GM12878 (cell line): Measurements from ENCODE around the gene PLEKHH2. TPM values are rescaled to one million over a fixed set of nuclear protein-coding genes. Genes with fewer than 3 reads are reported as not detected.
"Not testable (repeated sequence)": the region's sequence is repeated elsewhere in the genome, so short reads cannot be mapped to it uniquely, and the experiment has no call there.

Experiments used
- ATAC-seq: fragments of 200-7000 bp; cut with Tn5 transposase; 3 replicates; pipeline ENCODE4 v1.9.1; 2020; ENCODE audit warnings: mild to moderate bottlenecking, moderate library complexity
- BruUV-seq: library from RNA; stranded (reverse); fragments of 400-500 nt; replicated peaks from 2 replicates; lab custom pipeline; 2021; lab: Mats Ljungman, UMichigan
- CTCF ChIA-PET: fragments of 300-600 bp; sonication (Branson Sonifier 250); formaldehyde crosslinking; extraction: SDS; loops from one replicate; lab custom pipeline; 2021; ENCODE audit warnings: inconsistent platforms; lab: Yijun Ruan, JAX
- POLR2A ChIA-PET: fragments of 350-600 bp; formaldehyde crosslinking; extraction: SDS; loops from one replicate; lab custom pipeline; 2021; ENCODE audit warnings: inconsistent platforms; lab: Charles Lee
- RAD21 ChIA-PET: fragments of 300-600 bp; sonication (Branson Sonifier 250); formaldehyde crosslinking; loops from one replicate; lab custom pipeline; 2023; ENCODE audit warnings: antibody characterized with exemption; ENCODE audit not compliant: unreplicated experiment; lab: Charles Lee
- SMC1A ChIA-PET: fragments of 300-600 bp; sonication (Branson Sonifier 250); formaldehyde crosslinking; loops from one replicate; lab custom pipeline; 2023; ENCODE audit not compliant: unreplicated experiment, uncharacterized antibody; lab: Charles Lee
- DNase-seq: peaks from one replicate; pipeline ENCODE4 v3.0.0-alpha.2; 2011; ENCODE audit warnings: low read depth, low spot score
- FAIRE-seq: peaks from 3 replicates; lab custom pipeline; 2011; peaks lifted over from hg19 to GRCh38; lab: Jason Lieb, UNC
- H2AFZ ChIP-seq: 2 replicates; pipeline ENCODE4 v1.6.0; 2011; ENCODE audit warnings: low read depth, low read length, control low read depth; ENCODE audit not compliant: control insufficient read depth
- H3K27ac ChIP-seq: 2 replicates; pipeline ENCODE4 v1.5.1; 2011; ENCODE audit warnings: control low read depth; ENCODE audit not compliant: control insufficient read depth, insufficient read depth
- H3K27me3 ChIP-seq, 2 experiments: replicated peaks in 1 of 2; 2 replicates each; pipeline versions ENCODE4 v1.6.0 to v1.6.1; 2011; ENCODE audit warnings: low read length in 1 of 2; ENCODE audit not compliant: control insufficient read depth in 2 of 2, insufficient read depth in 2 of 2
- H3K36me3 ChIP-seq, 2 experiments: 2 replicates each; pipeline ENCODE4 v1.5.1; 2011; ENCODE audit warnings: low read length in 1 of 2; ENCODE audit not compliant: control insufficient read depth in 2 of 2, insufficient read depth in 2 of 2
- H3K4me1 ChIP-seq: 2 replicates; pipeline ENCODE4 v1.6.1; 2011; ENCODE audit warnings: mild to moderate bottlenecking, low read length, moderate library complexity, mixed read lengths; ENCODE audit not compliant: control insufficient read depth, insufficient read depth
- H3K4me2 ChIP-seq: 2 replicates; pipeline ENCODE4 v1.6.0; 2011; ENCODE audit warnings: control low read depth; ENCODE audit not compliant: control insufficient read depth, insufficient read depth
- H3K4me3 ChIP-seq: fragments of 200-600 bp; sonication (generic); 2 replicates; pipeline ENCODE4 v1.5.1; 2016
- H3K79me2 ChIP-seq: 2 replicates; pipeline ENCODE4 v1.6.0; 2011; ENCODE audit warnings: low read length; ENCODE audit not compliant: control insufficient read depth, insufficient read depth
- H3K9ac ChIP-seq: 2 replicates; pipeline ENCODE4 v1.8.0; 2011; ENCODE audit warnings: low read length, control low read depth, mixed read lengths; ENCODE audit not compliant: control insufficient read depth, insufficient read depth
- H3K9me3 ChIP-seq: replicated peaks from 3 replicates; pipeline ENCODE4 v1.5.1; 2011; ENCODE audit warnings: mild to moderate bottlenecking, low read length; ENCODE audit not compliant: control insufficient read depth, insufficient read depth
- H4K20me1 ChIP-seq: 2 replicates; pipeline ENCODE4 v1.6.0; 2011; ENCODE audit not compliant: control insufficient read depth, insufficient read depth
- MEF2B ChIP-seq: fragments of 450-650 bp; IDR thresholded peaks from 2 replicates; pipeline ENCODE4 v1.6.1; 2018; ENCODE audit warnings: mild to moderate bottlenecking, moderate library complexity; ENCODE audit not compliant: partially characterized antibody, poor library complexity, severe bottlenecking
- NFXL1 ChIP-seq: fragments of 450-650 bp; IDR thresholded peaks from 2 replicates; pipeline ENCODE4 v1.6.1; 2017; ENCODE audit warnings: antibody characterized with exemption, mild to moderate bottlenecking, borderline replicate concordance
- NRF1 ChIP-seq: conservative IDR thresholded peaks from 2 replicates; pipeline ENCODE4 v1.6.1; 2011; ENCODE audit warnings: mild to moderate bottlenecking, low read depth, low read length, improper control_type of control experiment
- RAD21 ChIP-seq: IDR thresholded peaks from 2 replicates; pipeline ENCODE4 v1.6.1; 2011; ENCODE audit warnings: mild to moderate bottlenecking, low read depth, low read length, moderate library complexity; ENCODE audit not compliant: insufficient read depth
- SMAD5 ChIP-seq: IDR thresholded peaks from 2 replicates; pipeline ENCODE4 v1.6.1; 2016; ENCODE audit warnings: antibody characterized with exemption, low read depth
- WGBS: methylation state at CpG from one replicate; pipeline ENCODE4 v1.1.6; 2016; ENCODE audit warnings: low lambda C conversion rate; ENCODE audit not compliant: insufficient replicate concordance, insufficient coverage; ENCODE audit errors: missing lambda C conversion rate; 5-methylcytosine and 5-hydroxymethylcytosine counted together
- in situ Hi-C: fragments of 300-500 bp; cut with MboI; formaldehyde crosslinking; loops from 9 replicates; pipeline ENCODE4 v1.14.3; 2018; ENCODE audit warnings: mixed read lengths
- intact Hi-C: fragments of 100-400 bp; cut with micrococcal nuclease; formaldehyde crosslinking; loops from one replicate; pipeline ENCODE4 v1.14.2; 2022; ENCODE audit not compliant: unreplicated experiment
- polyA plus RNA-seq, 11 experiments: library from polyadenylated mRNA; depleted of rRNA in 4 of 11; unstranded in 6 of 11; stranded (reverse) in 5 of 11; fragments of >200 nt; fragmentation: Nextera tagmentation in 4 of 11; fragmentation: Illumina TruSeq in 1 of 11; extraction: Ambion mirVana in 4 of 11; extraction: Trizol in 1 of 11; gene quantifications; 1 replicate in 1 of 11; 2 replicates in 10 of 11; pipeline versions ENCODE4 v1.2.1 to v1.2.3, GENCODE V29; 2011 to 2016; ENCODE audit warnings: inconsistent platforms in 2 of 11, missing spikeins in 2 of 11, low read depth in 1 of 11
- total RNA-seq, 4 experiments: library from RNA; depleted of rRNA in 3 of 4; stranded (reverse); fragments of >200 nt in 3 of 4; fragmentation: Illumina TruSeq in 1 of 4; extraction: Trizol in 1 of 4; gene quantifications; 2 replicates each; pipeline versions ENCODE4 v1.2.1 to v1.2.3, GENCODE V29; 2013 to 2021
- TF ChIP-seq, protein P1 (sequence below): IDR thresholded peaks from 2 replicates; pipeline ENCODE4 v1.6.1; 2012; ENCODE audit warnings: low read depth, low read length, improper control_type of control experiment
- TF ChIP-seq, protein P2 (sequence below): fragments of 450-650 bp; formaldehyde crosslinking; IDR thresholded peaks from 2 replicates; pipeline ENCODE4 v1.4.0; 2022; ENCODE audit warnings: mild to moderate bottlenecking, moderate library complexity

The PLEKHH2 gene
- total and polyA plus RNA-seq, 10 of the 15 experiments (the other 5 are each of a cell fraction or from before 2014, with no cell fraction given): not detected

DNA sequence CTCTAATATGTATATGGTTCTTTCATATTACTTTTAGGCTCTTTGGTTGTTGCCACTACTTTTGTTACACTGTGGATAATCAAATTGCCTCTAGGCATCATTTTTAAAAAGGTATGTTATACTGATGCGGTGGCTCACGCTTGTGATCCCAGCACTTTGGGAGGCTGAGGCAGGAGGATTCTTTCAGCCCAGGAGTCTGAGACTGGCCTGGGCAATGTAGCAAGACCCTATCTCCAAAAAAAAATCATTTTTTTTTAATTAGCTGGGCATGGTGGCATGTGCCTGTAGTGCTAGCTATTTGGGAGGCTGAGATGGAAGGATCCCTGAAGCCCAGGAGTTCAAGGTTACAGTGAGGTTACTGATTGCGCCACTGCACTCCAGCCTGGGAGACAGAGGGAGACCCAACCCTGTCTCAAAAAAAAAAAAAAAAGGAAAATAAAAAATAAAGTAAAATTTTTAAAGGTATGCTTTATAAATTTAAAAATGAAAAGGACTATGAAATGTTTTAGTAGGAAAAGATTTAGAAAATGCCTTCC lies 88.7 kb downstream of the PLEKHH2 start (continued):
- TF ChIP-seq, protein P1, sequence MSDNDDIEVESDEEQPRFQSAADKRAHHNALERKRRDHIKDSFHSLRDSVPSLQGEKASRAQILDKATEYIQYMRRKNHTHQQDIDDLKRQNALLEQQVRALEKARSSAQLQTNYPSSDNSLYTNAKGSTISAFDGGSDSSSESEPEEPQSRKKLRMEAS: no peak
- TF ChIP-seq, protein P2, sequence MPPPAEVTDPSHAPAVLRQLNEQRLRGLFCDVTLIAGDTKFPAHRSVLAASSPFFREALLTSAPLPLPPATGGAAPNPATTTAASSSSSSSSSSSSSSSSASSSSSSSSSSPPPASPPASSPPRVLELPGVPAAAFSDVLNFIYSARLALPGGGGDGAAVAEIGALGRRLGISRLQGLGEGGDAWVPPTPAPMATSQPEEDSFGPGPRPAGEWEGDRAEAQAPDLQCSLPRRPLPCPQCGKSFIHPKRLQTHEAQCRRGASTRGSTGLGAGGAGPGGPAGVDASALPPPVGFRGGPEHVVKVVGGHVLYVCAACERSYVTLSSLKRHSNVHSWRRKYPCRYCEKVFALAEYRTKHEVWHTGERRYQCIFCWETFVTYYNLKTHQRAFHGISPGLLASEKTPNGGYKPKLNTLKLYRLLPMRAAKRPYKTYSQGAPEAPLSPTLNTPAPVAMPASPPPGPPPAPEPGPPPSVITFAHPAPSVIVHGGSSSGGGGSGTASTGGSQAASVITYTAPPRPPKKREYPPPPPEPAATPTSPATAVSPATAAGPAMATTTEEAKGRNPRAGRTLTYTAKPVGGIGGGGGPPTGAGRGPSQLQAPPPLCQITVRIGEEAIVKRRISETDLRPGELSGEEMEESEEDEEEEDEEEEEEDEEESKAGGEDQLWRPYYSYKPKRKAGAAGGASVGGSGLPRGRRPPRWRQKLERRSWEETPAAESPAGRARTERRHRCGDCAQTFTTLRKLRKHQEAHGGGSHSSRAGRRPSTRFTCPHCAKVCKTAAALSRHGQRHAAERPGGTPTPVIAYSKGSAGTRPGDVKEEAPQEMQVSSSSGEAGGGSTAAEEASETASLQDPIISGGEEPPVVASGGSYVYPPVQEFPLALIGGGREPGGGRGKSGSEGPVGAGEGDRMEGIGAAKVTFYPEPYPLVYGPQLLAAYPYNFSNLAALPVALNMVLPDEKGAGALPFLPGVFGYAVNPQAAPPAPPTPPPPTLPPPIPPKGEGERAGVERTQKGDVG: no peak
- TF ChIP-seq MEF2B: no peak
- TF ChIP-seq NFXL1: no peak
- TF ChIP-seq NRF1: no peak
- no peak for TF ChIP-seq RAD21
- TF ChIP-seq SMAD5: no peak

DNA sequence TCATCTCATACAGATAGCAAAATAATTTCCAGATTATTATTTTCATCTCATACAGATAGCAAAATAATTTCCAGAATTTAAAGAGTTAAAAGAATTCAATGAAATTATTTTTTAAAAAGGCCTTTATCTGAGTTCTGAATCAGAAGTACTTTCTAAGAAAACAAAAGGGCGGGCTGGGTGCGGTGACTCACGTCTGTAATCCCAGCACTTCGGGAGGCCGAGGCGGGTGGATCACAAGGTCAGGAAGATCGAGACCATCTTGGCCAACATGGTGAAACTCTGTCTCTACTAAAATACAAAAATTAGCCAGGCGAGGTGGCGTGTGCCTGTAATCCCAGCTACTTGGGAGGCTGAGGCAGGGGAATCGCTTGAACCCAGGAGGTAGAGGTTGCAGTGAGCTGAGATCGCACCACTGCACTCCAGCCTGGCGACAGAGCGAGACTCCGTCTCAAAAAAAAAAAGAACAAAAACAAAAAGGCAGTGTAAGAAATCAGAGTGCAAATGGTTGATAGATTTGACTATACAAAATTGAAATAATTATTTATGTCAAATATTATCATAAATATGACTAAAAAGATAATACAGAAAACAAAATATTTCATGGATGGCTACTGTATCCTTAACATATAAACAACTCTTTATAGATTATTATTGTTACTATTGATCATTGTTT lies 90.0 kb downstream of the PLEKHH2 start:
- H3K9ac ChIP-seq, H3K27ac ChIP-seq, RAD21 ChIA-PET, DNase-seq, H3K4me1 ChIP-seq, BruUV-seq, H4K20me1 ChIP-seq, H3K79me2 ChIP-seq, H3K9me3 ChIP-seq, H2AFZ ChIP-seq, POLR2A ChIA-PET, H3K36me3 ChIP-seq, H3K4me2 ChIP-seq, in situ Hi-C loops, intact Hi-C loops, H3K27me3 ChIP-seq, H3K4me3 ChIP-seq, CTCF ChIA-PET, SMC1A ChIA-PET, ATAC-seq: not testable (repeated sequence)
- WGBS: 64% methylated on average over 10 of the region's 14 CpGs
- peak; percentile 38 for FAIRE-seq
